Measurements from ENCODE around the gene CD300C.

CD300C gene

DNA sequence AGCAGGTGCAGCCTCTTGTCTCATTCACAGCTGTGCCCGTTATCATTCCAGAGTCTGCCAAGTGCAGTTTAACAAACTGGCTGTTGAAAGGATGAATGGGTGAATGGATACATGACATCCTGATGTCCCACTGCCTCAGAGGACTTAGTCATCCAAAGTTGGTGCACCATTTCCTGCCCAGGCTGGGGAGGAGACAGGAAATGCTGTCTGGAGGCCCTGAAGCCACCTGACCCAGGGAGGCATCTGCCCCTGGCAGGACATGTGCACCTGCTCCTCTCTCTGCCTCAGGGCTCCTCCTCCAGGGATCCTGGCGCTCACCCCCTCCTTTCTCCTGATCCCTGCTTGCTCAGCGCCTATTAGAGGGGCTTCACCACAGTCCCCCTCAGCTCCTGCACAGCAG is 1.8 kb upstream of the CD300C start:
- Mint-ChIP-seq H3K36me3 (no peaks in the 10 kb centered on the region), H3K4me3 (no peak overlapping the region), H3K9me3 (ENCODE audit: low read depth) (no peaks in the 10 kb centered on the region), H3K4me1 (ENCODE audit: low read depth) (peaks cover 5% of the 10 kb centered on the region), H3K27me3 (peaks cover 2% of the 10 kb centered on the region), H3K27ac (no peak overlapping the region)

DNA sequence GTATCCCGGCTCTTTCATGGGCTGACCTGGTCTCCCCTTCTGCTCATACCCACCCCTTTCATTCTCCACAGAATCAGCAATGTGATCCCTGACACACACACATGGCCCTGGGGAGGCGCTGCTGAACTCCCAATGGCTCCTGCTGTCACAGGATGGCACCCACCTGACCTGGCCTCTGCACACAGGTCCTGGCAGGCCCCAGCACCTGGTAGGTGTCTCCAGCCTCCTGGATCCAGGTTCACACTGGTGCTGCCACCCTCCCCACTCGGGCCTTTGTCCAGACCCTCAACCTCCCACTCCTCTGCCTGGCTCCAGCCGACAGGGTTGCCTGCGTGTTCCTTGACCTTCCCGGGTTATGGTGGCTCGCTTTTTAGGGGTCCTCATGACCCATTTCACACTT is 1.3 kb upstream of the CD300C start:
- no peaks in the 10 kb centered on the region for H3K9me3 Mint-ChIP-seq (ENCODE audit: low read depth)
- peaks cover 5% of the 10 kb centered on the region for H3K4me1 Mint-ChIP-seq (ENCODE audit: low read depth)
- no peak overlapping the region for H3K27ac Mint-ChIP-seq
- H3K36me3 Mint-ChIP-seq = no peaks in the 10 kb centered on the region
- peaks cover 5% of the 10 kb centered on the region for H3K27me3 Mint-ChIP-seq
- H3K4me3 Mint-ChIP-seq = no peak overlapping the region

DNA sequence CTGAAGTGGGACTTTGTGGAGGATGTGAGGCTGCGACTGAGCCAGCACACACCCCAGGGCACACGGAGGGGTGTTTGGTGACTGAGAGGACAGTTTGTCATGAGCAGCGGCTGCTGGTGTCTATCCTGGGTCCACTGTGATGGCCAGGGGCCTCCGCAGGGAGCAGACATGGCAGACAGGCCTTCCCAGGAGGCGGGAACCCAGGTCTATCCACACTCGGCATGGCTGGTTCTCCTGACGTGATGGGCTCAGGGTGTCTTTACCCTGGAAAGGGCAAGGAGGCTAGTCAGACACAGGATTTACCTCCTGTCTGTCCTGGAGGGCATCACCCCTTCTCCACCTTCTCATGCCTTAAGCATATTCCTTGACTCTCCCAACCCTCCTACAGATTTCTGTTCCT is 671 bp upstream of the CD300C start:
- Mint-ChIP-seq H3K4me3 (no peak overlapping the region), H3K27ac (no peak overlapping the region), H3K36me3 (no peaks in the 10 kb centered on the region), H3K4me1 (ENCODE audit: low read depth) (peaks cover 5% of the 10 kb centered on the region), H3K27me3 (peaks cover 5% of the 10 kb centered on the region), H3K9me3 (ENCODE audit: low read depth) (no peaks in the 10 kb centered on the region)

DNA sequence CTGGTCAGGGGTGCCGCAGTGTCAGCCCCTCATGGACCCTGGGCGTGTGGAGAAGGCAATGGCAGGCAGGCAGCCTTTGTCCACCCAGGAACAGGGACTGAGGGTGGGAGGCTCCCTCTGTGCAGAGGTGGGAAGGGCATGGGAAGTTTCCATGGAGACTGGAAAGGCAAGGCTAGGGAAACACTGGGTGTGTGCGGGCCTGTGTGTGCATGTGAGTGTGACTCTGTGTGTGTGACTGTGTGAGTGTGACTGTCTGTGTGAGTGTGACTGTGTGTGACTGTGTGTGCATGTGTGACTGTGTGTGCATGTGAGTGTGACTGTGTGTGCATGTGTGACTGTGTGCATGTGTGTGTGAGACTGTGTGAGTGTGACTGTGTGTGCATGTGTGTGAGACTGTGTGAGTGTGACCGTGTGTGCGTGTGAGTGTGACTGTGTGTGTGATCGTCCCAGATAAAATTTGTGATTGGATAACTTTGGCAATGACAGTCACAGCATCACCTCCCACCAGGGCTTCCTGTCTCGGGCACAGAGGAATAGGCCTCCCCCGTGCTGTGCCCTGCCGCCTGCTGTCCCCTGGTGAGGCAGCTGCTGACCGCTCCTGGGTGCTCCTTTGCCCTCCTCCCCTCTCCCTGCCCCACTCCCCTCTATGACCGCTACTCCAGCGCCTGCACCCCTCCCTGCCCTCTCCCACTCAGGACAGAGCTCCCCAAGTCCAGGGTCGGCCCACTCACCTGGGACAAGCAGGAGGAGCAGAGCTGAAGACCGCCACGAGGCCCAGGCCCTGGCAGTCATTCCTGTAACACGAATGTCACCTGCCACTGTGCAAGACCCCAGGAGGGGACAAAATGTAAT is 698 bp downstream of the CD300C start:
- H3K9me3 Mint-ChIP-seq (ENCODE audit: low read depth) = no peaks in the 10 kb centered on the region
- H3K27ac Mint-ChIP-seq = no peak overlapping the region
- no peaks in the 10 kb centered on the region for H3K36me3 Mint-ChIP-seq
- H3K4me1 Mint-ChIP-seq (ENCODE audit: low read depth) = peaks cover 5% of the 10 kb centered on the region
- H3K4me3 Mint-ChIP-seq = no peak overlapping the region
- H3K27me3 Mint-ChIP-seq = peaks cover 4% of the 10 kb centered on the region

DNA sequence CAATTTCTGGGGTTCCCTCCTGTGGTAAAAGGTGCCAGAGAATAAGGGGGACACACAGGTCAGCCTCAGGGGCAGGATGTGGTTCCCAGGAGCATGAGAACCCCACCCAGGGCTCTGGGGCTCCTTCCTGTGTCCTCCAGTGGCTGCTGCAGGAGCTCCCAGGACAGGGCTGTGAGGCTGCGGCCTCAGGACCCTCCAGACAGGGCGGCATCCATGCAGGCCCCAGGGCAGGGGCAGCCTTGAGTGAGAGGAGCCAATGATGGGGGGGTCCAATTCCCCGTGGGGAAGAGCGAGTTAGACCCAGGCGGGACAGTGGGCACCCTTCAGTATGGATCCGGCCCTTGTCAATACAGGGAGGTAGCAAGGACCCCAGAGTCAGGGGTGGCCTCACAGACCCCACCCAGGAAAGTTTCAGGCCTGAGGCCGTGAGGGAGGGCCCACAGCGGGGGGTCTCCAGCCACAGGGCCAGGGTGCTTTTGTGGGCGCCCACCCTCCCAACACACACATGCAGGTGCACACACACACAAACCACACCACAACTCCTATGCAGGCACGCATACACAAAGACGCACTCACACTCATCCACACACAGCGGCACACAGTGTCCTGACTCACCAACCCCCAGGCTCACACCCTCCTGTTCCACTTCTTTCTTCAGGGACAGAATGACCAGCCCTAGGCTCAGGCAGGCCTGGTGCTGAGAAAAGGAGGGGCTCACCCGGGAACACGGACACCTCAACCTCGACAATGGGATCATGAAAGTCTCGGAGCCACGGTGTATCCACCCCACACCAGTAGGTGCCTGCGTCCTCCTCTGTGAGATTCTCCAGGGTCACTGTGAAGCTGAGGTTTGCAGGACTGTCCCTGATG is 1.8 kb downstream of the CD300C start:
- Mint-ChIP-seq H3K9me3 (ENCODE audit: low read depth) (no peaks in the 10 kb centered on the region), H3K27me3 (peaks cover 5% of the 10 kb centered on the region), H3K4me1 (ENCODE audit: low read depth) (peaks cover 5% of the 10 kb centered on the region), H3K4me3 (no peak overlapping the region), H3K36me3 (no peaks in the 10 kb centered on the region), H3K27ac (no peak overlapping the region)

DNA sequence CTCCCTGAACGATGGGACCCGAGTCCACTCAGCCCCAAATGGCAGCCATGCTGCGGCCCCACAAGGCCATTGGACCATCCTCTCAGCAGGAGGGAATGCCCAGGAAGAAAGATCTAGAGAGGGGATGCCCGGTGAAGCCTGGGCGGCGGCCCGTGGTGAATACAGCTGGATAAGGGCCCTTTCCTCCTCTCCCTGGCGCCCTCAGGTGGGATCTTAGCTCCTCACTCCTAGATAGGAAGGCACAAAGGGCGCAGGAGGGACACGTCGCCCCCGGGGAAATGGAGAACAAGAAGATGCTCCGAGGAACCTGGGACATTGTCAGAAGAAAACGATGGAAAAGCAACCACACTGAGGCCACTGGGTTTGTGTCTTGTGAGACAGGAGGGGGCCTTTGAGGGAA is 2.5 kb downstream of the CD300C start:
- H3K9me3 Mint-ChIP-seq (ENCODE audit: low read depth) = no peaks in the 10 kb centered on the region
- H3K4me1 Mint-ChIP-seq (ENCODE audit: low read depth) = peaks cover 5% of the 10 kb centered on the region
- peaks cover 5% of the 10 kb centered on the region for H3K27me3 Mint-ChIP-seq
- H3K36me3 Mint-ChIP-seq = no peaks in the 10 kb centered on the region
- no peak overlapping the region for H3K4me3 Mint-ChIP-seq
- H3K27ac Mint-ChIP-seq = no peak overlapping the region

DNA sequence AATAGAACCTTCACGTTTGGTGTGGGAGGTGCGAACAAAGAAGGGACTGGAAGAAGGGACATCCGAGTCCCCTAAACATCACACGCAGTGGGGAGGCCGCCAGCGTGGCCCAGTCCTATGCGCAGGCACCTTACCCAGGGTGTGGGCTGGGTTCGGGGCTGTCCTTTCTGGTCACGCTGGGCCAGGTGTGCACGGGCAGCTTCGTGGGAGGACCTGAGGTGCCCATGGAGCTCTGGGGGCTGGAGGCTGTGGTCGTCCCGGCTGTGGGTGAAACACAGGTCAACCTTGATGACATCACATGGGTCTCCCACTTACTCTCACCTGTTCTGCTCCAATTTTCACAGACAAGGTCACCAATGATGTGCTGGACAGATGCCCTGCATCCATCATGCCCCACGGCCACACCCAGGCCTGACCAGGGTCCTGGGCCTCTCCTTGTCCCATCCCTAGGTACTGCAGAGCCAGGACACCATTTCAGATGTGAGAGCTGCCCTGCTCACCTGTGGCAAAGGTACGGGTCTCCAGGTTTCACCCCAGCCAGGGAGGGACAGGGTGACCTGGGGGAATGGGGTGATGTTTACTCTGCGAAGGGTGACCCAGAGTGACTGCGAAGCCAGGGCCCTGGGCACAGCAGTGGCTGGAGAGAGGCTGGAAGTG is 3.1 kb downstream of the CD300C start:
- H3K9me3 Mint-ChIP-seq (ENCODE audit: low read depth) = no peaks in the 10 kb centered on the region
- peaks cover 5% of the 10 kb centered on the region for H3K27me3 Mint-ChIP-seq
- H3K4me3 Mint-ChIP-seq = no peak overlapping the region
- no peaks in the 10 kb centered on the region for H3K36me3 Mint-ChIP-seq
- H3K4me1 Mint-ChIP-seq (ENCODE audit: low read depth) = peaks cover 3% of the 10 kb centered on the region
- H3K27ac Mint-ChIP-seq = no peak overlapping the region

DNA sequence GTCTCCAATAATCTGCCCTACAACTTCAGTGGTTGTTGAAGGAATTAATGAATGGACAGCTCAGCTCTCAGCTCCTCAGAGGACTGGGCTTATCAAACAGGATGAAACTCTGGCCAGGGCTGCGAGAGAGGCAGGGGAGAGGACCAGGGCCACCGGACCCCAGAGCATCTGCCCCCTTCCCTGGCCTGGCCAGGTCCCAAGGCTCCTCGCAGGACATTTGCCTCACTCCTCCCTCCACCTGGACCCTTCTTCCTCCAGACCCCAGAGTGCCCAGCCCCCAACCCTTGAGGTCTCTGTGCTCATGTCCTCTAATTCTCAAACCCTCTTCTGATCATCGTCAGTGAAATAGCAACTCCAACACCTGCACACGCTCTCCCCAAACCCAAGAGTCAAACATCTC is 3.7 kb downstream of the CD300C start:
- Mint-ChIP-seq H3K36me3 (no peaks in the 10 kb centered on the region), H3K9me3 (ENCODE audit: low read depth) (no peaks in the 10 kb centered on the region), H3K4me1 (ENCODE audit: low read depth) (no peaks in the 10 kb centered on the region), H3K4me3 (no peak overlapping the region), H3K27ac (no peak overlapping the region), H3K27me3 (peaks cover 5% of the 10 kb centered on the region)

DNA sequence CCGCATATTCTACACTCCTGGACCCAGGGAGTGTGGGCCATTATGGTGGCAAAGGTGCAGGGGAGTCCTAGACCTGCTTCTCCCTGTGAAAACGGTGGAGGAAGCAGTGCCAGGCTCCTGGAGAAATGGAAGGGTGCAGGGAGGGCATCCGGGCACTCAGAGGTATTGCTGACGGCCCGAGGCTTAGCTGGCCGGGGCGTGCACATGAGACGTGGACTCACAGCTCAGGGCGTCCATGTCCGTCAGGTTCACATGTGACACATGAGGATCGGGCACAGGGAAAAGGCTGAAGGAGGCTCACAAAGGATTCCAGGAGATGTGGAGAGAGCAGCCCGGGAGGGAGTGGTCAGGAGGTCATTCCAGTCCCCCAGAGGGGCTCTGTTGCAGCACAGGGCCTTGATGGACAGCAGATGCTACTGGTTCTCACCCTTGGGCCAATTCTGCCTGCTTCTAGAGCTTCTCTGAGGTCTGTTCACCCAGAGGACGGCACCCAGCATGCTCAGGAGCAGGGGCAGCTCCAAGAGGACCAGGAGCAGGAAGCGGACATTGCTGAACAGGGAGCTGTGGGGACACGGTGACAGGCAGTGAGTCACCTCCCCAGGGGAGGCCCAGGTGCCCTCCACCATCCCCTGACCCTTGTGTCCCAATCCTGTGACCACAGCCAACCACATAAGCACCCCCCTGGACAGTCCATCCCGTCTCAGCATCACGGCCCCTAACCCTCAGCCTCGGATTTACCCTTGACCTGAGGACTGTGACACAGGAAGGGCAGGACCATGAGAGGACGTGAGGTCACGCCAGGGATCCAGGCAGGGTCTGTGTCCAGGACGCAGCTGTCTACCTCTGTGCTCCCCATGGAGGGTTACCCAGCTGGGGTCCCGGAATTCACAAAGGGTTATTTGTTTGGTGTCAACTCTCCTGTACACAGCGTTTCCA is 4.5 kb downstream of the CD300C start:
- H3K36me3 Mint-ChIP-seq = no peaks in the 10 kb centered on the region
- no peaks in the 10 kb centered on the region for H3K9me3 Mint-ChIP-seq (ENCODE audit: low read depth)
- H3K27ac Mint-ChIP-seq = no peak overlapping the region
- no peaks in the 10 kb centered on the region for H3K4me1 Mint-ChIP-seq (ENCODE audit: low read depth)
- H3K27me3 Mint-ChIP-seq = peaks cover 5% of the 10 kb centered on the region
- no peak overlapping the region for H3K4me3 Mint-ChIP-seq

DNA sequence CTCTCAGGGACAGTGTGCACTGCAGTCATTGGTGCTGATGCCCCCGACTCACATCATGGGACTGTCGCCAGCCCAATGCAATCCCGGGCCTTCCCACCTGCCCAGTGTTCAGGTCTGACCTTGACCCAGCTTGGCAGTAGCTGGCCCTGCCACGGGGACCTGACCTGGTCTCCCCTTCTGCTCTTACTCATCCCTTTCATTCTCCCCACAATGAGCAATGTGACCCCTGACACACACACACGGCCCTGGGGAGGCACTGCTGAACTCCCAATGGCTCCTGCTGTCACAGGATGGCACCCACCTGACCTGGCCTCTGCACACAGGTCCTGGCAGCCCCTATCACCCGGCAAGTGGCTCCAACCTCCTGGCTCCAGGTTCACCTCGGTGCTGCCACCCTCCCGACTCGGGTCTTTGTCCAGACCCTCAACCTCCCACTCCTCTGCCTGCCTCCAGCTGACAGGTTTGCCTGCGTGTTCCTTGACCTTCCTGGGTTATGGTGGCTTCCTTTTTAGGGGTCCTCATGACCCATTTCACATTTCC is 6.6 kb downstream of the CD300C start:
- Mint-ChIP-seq H3K27ac (no peak overlapping the region), H3K36me3 (no peaks in the 10 kb centered on the region), H3K27me3 (peaks cover 5% of the 10 kb centered on the region), H3K9me3 (ENCODE audit: low read depth) (no peaks in the 10 kb centered on the region), H3K4me1 (ENCODE audit: low read depth) (no peaks in the 10 kb centered on the region), H3K4me3 (no peak overlapping the region)

DNA sequence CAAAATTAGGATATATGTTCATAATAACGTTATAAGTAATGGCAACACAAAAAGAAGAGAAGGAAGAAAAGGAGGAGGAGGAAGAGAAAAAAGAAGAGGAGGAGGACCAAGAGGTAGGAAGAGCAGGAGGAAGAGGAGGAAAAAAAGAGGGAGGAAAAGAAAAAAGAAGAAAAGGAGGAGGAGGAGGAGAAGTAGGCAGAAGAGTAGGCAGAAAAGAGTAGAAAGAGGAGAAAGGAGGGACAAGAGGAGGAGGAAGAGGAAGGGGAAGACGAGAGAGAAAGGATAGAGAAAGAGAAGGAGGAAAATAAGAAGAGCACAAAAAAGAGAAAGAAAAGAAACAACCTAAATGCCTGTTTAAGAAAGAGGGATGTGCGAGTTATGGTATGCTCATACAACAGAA is 9.0 kb downstream of the CD300C start:
- Mint-ChIP-seq H3K4me1 (ENCODE audit: low read depth) (peaks cover 5% of the 10 kb centered on the region), H3K9me3 (ENCODE audit: low read depth) (no peaks in the 10 kb centered on the region), H3K4me3 (no peak overlapping the region), H3K36me3 (no peaks in the 10 kb centered on the region), H3K27me3 (peaks cover 9% of the 10 kb centered on the region), H3K27ac (no peak overlapping the region)

DNA sequence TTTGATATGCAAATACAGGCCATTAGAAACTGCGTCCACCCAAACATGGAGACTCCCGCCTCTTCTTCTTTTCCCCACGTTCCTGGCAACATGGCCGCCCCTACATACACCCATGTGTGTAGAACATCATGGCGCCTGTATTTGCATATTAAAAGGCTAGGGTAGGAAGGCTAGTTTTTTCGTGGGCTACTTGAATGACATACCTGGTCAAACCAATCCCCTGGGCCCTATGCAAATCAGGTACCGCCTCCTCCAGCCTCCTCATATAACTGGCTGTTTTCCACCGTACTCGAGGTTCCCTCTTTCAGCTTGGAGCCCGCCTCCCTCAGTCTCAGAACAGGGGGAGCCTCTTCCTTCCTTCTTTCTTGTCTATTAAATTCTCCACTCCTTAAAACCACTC is 13.8 kb downstream of the CD300C start:
- H3K27me3 Mint-ChIP-seq = peaks cover 9% of the 10 kb centered on the region
- no peak overlapping the region for H3K27ac Mint-ChIP-seq
- no peaks in the 10 kb centered on the region for H3K36me3 Mint-ChIP-seq
- no peak overlapping the region for H3K4me3 Mint-ChIP-seq
- H3K4me1 Mint-ChIP-seq (ENCODE audit: low read depth) = peaks cover 5% of the 10 kb centered on the region
- no peaks in the 10 kb centered on the region for H3K9me3 Mint-ChIP-seq (ENCODE audit: low read depth)

DNA sequence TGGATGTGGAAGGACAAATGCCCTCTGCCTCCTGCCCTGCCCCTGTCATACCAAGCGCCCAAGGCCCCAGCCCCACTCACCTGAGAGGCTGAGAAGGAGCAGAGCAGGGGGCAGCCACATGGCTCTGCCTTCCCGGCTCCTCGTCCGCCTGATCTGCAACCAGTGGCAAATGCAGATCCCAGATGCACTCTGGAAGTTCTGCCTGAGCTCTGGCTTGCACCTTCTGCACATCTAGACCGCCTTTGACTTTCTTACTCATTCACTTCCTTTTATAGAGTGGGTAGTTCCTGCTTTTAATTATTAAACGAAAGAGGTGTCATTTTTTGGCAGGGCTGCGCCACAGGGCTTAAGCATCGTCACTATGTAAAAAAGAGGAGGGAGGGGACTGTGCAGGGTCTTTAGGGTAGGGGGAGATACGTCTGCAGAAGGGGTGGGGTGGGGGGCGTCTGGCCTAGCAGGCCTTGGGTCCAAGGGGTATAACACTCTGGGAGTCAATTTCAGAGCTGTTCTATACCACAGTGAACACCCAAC is 14.6 kb downstream of the CD300C start, which contains the start of gene CD300LB:
Gene CD300LB (minus strand): TSS at position 245 of the 531 bp plus-strand sequence. CDS start 125 bp downstream, at position 120.
- Mint-ChIP-seq H3K4me3 (no peak within 1 kb of the TSS), H3K9me3 (ENCODE audit: low read depth) (no peaks in the 10 kb centered on the region), H3K36me3 (no peaks in the 10 kb centered on the region), H3K4me1 (ENCODE audit: low read depth) (peaks cover 5% of the 10 kb centered on the region), H3K27ac (no peak within 1 kb of the TSS), H3K27me3 (peaks cover 9% of the 10 kb centered on the region)

DNA sequence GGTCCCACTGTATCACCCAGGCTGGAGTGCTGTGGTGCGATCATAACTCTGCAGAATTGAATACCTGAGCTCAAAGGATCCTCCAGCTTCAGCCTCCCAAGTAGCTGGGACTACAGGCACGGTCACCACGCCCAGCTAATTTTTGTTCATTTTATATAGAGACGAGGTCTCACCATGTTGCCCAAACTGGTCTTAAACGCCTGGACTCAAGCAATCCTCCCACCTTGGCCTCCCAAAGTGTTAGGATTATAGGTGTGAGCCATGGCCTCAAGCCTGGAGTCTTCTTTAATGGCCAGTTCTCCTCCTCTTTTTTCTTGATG is 15.1 kb downstream of the CD300C start:
- Mint-ChIP-seq H3K27me3 (peaks cover 9% of the 10 kb centered on the region), H3K9me3 (ENCODE audit: low read depth) (no peaks in the 10 kb centered on the region), H3K27ac (no peak overlapping the region), H3K4me3 (no peak overlapping the region), H3K4me1 (ENCODE audit: low read depth) (peaks cover 5% of the 10 kb centered on the region), H3K36me3 (no peaks in the 10 kb centered on the region)

All from activated naive CD8-positive, alpha-beta T cell (primary cell).